SK-N-SH treated with all-trans-retinoic acid at 6 μM for 48 hours (cell line): ENCODE results near the gene DNAH11.

ENCODE experiments used
- ATAC-seq: fragments of 200-7000 bp; cut with Tn5 transposase; 3 replicates; pipeline ENCODE4 v1.9.1; 2020; ENCODE audit warnings: mild to moderate bottlenecking, moderate library complexity
- ARNTL ChIP-seq: fragments of 450-650 bp; formaldehyde crosslinking; IDR thresholded peaks from 2 replicates; pipeline ENCODE4 v1.5.0; 2020; ENCODE audit warnings: low read depth, mild to moderate bottlenecking, moderate library complexity, borderline replicate concordance
- BACH2 ChIP-seq: fragments of 250-450 bp; sonication (Bioruptor Pico); IDR thresholded peaks from 2 replicates; pipeline ENCODE4 v1.9.0; 2021; ENCODE audit warnings: mild to moderate bottlenecking, borderline replicate concordance
- CSDC2 ChIP-seq: fragments of 250-450 bp; sonication (Bioruptor Pico); IDR thresholded peaks from 2 replicates; pipeline ENCODE4 v1.5.0; 2020; ENCODE audit warnings: mild to moderate bottlenecking, moderate library complexity
- ESRRG ChIP-seq: fragments of 250-450 bp; sonication (Bioruptor Pico); IDR thresholded peaks from 2 replicates; pipeline ENCODE4 v1.6.1; 2021; ENCODE audit warnings: mild to moderate bottlenecking
- GLIS3 ChIP-seq: fragments of 250-450 bp; sonication (Bioruptor Pico); IDR thresholded peaks from 2 replicates; pipeline ENCODE4 v1.5.0; 2020; ENCODE audit warnings: mild to moderate bottlenecking, moderate library complexity
- ISL1 ChIP-seq: fragments of 250-450 bp; sonication (Bioruptor Pico); IDR thresholded peaks from 2 replicates; pipeline ENCODE4 v2.1.2; 2022; ENCODE audit warnings: mild to moderate bottlenecking, moderate library complexity
- OSR1 ChIP-seq: fragments of 250-450 bp; sonication (Bioruptor Pico); IDR thresholded peaks from 2 replicates; pipeline ENCODE4 v1.8.0; 2022; ENCODE audit warnings: moderate library complexity, mild to moderate bottlenecking, inconsistent platforms
- PPARA ChIP-seq: fragments of 250-450 bp; sonication (Bioruptor Pico); IDR thresholded peaks from 2 replicates; pipeline ENCODE4 v1.5.0; 2020; ENCODE audit warnings: mild to moderate bottlenecking, borderline replicate concordance
- RARB ChIP-seq: fragments of 250-450 bp; sonication (Bioruptor Pico); IDR thresholded peaks from 2 replicates; pipeline ENCODE4 v1.8.0; 2021; ENCODE audit warnings: mild to moderate bottlenecking, moderate library complexity
- TCF4 ChIP-seq: fragments of 250-450 bp; sonication (Bioruptor Pico); IDR thresholded peaks from 2 replicates; pipeline ENCODE4 v1.8.0; 2021; ENCODE audit warnings: mild to moderate bottlenecking, moderate library complexity, borderline replicate concordance
- TOX ChIP-seq: fragments of 250-450 bp; sonication (Bioruptor Pico); IDR thresholded peaks from 2 replicates; pipeline ENCODE4 v1.8.0; 2021; ENCODE audit warnings: mild to moderate bottlenecking, moderate library complexity, borderline replicate concordance
- ZC3H10 ChIP-seq: fragments of 250-450 bp; sonication (Bioruptor Pico); IDR thresholded peaks from 2 replicates; pipeline ENCODE4 v1.5.1; 2021; ENCODE audit warnings: mild to moderate bottlenecking, moderate library complexity
- ZFP3 ChIP-seq: fragments of 250-450 bp; sonication (Bioruptor Pico); IDR thresholded peaks from 2 replicates; pipeline ENCODE4 v1.5.0; 2020; ENCODE audit warnings: mild to moderate bottlenecking, moderate library complexity
- ZFP30 ChIP-seq: fragments of 450-650 bp; formaldehyde crosslinking; IDR thresholded peaks from 2 replicates; pipeline ENCODE4 v1.5.0; 2022; ENCODE audit warnings: mild to moderate bottlenecking, moderate library complexity
- ZNF565 ChIP-seq: fragments of 450-650 bp; formaldehyde crosslinking; conservative IDR thresholded peaks from 2 replicates; pipeline ENCODE4 v1.5.0; 2020; ENCODE audit warnings: low read depth, mild to moderate bottlenecking, moderate library complexity
- ZNF70 ChIP-seq: fragments of 450-650 bp; formaldehyde crosslinking; IDR thresholded peaks from 2 replicates; pipeline ENCODE4 v1.5.0; 2020; ENCODE audit warnings: mild to moderate bottlenecking, moderate library complexity
- ZNF8 ChIP-seq: fragments of 450-650 bp; formaldehyde crosslinking; IDR thresholded peaks from 2 replicates; pipeline ENCODE4 v1.5.0; 2020; ENCODE audit warnings: mild to moderate bottlenecking, moderate library complexity
- TF ChIP-seq, protein P1 (sequence below): fragments of 250-450 bp; sonication (Bioruptor Pico); IDR thresholded peaks from 2 replicates; pipeline ENCODE4 v1.5.1; 2020; ENCODE audit warnings: low read depth, mild to moderate bottlenecking, moderate library complexity
- TF ChIP-seq, protein P2 (sequence below): fragments of 250-450 bp; sonication (Bioruptor Pico); IDR thresholded peaks from 2 replicates; pipeline ENCODE4 v1.5.1; 2021; ENCODE audit warnings: mild to moderate bottlenecking, moderate library complexity
- TF ChIP-seq, protein P3 (sequence below): fragments of 250-450 bp; sonication (Bioruptor Pico); IDR thresholded peaks from 2 replicates; pipeline ENCODE4 v1.5.0; 2020; ENCODE audit warnings: mild to moderate bottlenecking, moderate library complexity
- TF ChIP-seq, protein P4 (sequence below): fragments of 250-450 bp; sonication (Bioruptor Pico); IDR thresholded peaks from 2 replicates; pipeline ENCODE4 v1.8.0; 2020; ENCODE audit warnings: mild to moderate bottlenecking, moderate library complexity, borderline replicate concordance

The DNAH11 gene

DNA sequence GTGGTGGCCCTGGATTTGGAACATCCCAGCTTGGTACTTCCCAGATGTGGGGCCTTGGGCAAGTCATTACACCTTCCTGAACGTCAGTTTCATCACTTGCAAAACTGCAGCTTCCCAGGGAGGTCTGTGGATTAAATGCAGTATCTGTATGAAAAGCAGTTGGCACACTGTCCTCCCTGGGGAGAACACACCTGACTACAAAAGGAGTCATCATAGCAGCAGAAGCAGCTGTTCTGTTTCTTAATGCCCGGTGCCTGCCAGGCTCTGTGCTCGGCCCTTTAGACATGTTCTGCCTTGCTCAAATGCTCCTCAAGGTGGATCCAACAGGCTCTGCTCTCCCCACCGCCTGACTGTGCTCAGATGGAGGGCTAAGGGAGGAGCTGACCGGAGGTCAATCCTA lies 371.8 kb downstream of the DNAH11 start:
- no peak for ATAC-seq
- TF ChIP-seq, protein P1, sequence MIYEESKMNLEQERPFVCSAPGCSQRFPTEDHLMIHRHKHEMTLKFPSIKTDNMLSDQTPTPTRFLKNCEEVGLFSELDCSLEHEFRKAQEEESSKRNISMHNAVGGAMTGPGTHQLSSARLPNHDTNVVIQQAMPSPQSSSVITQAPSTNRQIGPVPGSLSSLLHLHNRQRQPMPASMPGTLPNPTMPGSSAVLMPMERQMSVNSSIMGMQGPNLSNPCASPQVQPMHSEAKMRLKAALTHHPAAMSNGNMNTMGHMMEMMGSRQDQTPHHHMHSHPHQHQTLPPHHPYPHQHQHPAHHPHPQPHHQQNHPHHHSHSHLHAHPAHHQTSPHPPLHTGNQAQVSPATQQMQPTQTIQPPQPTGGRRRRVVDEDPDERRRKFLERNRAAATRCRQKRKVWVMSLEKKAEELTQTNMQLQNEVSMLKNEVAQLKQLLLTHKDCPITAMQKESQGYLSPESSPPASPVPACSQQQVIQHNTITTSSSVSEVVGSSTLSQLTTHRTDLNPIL (CRISPR knock-in tag), result no peak
- TF ChIP-seq ZFP3 (no peak), ZNF8 (CRISPR knock-in tag) (no peak)
- TF ChIP-seq, protein P2, sequence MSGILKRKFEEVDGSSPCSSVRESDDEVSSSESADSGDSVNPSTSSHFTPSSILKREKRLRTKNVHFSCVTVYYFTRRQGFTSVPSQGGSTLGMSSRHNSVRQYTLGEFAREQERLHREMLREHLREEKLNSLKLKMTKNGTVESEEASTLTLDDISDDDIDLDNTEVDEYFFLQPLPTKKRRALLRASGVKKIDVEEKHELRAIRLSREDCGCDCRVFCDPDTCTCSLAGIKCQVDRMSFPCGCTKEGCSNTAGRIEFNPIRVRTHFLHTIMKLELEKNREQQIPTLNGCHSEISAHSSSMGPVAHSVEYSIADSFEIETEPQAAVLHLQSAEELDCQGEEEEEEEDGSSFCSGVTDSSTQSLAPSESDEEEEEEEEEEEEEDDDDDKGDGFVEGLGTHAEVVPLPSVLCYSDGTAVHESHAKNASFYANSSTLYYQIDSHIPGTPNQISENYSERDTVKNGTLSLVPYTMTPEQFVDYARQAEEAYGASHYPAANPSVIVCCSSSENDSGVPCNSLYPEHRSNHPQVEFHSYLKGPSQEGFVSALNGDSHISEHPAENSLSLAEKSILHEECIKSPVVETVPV, result no peak

DNA sequence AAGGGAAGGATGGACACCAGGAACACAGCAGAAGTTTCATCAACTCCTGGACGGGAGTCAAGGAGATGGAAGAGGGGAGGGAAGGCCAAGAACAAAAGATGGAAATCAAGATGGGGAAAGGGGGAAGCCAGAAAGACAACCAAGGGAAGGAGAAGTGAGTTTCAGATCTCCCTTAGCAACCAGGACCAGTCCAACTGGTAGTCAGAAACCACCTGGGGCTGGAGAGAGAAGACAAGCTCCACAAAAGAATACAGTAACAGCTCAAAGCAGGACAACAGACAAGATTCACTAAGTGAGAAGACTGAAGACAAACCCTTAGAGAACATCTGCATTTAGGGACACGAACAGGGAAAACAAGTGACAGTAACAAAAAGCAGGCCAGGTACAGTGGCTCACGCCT lies 372.3 kb downstream of the DNAH11 start:
- TF ChIP-seq BACH2 (CRISPR knock-in tag) (no peak), ESRRG (no peak), ZFP3 (no peak)
- no peak for ATAC-seq

DNA sequence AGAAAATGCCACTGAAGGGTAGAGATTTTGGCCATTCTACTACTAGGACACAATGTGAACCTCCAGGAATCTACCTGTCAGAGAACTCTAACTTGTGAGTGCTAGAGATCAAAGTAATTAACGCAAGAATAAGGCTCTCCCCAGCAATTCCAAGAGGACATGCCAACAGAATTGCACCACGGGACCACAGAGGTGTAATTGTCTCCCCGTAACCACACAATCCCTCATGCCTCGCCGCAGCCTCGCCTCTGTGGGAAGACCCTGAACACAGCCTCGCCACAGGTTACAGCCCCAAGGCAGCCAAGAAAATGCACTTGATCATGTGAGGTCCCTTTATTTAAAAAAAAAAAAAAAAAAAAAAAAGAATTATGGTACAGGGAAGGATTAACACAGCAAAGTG lies 373.3 kb downstream of the DNAH11 start:
- no peak for ATAC-seq
- TF ChIP-seq ZNF70 (CRISPR knock-in tag), result no peak
- TF ChIP-seq ZFP3, result no peak
- TF ChIP-seq ISL1 (CRISPR knock-in tag), result no peak
- no peak for TF ChIP-seq TCF4 (CRISPR knock-in tag)
- no peak for TF ChIP-seq ZC3H10 (CRISPR knock-in tag)
- TF ChIP-seq ZNF565 (CRISPR knock-in tag), result no peak
- TF ChIP-seq OSR1, result no peak
- no peak for TF ChIP-seq BACH2 (CRISPR knock-in tag)
- no peak for TF ChIP-seq GLIS3 (CRISPR knock-in tag)
- TF ChIP-seq, protein P3, sequence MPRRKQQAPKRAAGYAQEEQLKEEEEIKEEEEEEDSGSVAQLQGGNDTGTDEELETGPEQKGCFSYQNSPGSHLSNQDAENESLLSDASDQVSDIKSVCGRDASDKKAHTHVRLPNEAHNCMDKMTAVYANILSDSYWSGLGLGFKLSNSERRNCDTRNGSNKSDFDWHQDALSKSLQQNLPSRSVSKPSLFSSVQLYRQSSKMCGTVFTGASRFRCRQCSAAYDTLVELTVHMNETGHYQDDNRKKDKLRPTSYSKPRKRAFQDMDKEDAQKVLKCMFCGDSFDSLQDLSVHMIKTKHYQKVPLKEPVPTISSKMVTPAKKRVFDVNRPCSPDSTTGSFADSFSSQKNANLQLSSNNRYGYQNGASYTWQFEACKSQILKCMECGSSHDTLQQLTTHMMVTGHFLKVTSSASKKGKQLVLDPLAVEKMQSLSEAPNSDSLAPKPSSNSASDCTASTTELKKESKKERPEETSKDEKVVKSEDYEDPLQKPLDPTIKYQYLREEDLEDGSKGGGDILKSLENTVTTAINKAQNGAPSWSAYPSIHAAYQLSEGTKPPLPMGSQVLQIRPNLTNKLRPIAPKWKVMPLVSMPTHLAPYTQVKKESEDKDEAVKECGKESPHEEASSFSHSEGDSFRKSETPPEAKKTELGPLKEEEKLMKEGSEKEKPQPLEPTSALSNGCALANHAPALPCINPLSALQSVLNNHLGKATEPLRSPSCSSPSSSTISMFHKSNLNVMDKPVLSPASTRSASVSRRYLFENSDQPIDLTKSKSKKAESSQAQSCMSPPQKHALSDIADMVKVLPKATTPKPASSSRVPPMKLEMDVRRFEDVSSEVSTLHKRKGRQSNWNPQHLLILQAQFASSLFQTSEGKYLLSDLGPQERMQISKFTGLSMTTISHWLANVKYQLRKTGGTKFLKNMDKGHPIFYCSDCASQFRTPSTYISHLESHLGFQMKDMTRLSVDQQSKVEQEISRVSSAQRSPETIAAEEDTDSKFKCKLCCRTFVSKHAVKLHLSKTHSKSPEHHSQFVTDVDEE (CRISPR knock-in tag), result no peak

DNA sequence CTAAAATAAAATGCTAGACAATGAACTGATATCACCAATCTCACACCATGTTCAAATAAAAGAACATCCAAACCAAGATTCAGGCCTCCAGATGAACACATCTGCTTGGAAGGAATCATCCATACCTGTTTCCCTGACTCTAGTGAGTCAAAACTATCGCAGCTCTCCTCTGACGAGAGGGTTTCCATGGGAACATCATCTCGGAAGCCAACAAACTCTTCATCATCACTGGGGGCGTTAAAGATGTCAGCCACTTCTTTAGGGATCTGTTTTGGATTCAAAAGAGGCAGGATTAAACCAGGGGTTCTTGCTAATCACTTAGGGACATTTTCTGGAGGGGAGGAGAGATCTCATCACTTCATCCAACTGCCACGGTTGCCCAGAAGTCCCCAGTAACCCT lies 373.8 kb downstream of the DNAH11 start:
- ATAC-seq, result no peak
- TF ChIP-seq, protein P3 (CRISPR knock-in tag), result no peak
- TF ChIP-seq ZFP30, result no peak
- no peak for TF ChIP-seq ZFP3
- TF ChIP-seq TCF4 (CRISPR knock-in tag), result no peak
- TF ChIP-seq ISL1 (CRISPR knock-in tag), result no peak
- TF ChIP-seq, protein P2, result no peak
- no peak for TF ChIP-seq BACH2 (CRISPR knock-in tag)
- TF ChIP-seq ZNF565 (CRISPR knock-in tag), result no peak
- no peak for TF ChIP-seq CSDC2 (CRISPR knock-in tag)
- TF ChIP-seq OSR1, result no peak
- TF ChIP-seq ARNTL, result no peak

DNA sequence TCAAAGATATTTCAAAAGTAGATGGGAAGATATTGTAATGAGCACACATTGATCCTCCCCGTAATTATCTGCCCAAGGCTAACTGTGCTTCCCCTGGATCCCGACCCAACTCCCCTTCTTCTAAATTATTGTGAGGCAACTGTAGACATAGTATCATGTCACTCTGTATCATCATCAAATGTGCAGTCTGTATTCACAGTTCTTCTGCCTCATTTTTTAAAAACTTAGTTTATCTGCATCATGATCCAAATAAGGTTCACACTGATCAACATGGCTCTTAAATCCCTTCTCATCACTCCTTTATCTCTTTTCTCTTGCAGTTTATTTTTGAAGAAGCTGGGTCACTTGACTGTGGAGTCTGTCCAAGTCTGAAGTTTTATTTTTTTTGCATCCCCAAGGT lies 375.4 kb downstream of the DNAH11 start:
- ATAC-seq, result no peak
- TF ChIP-seq ZFP30, result no peak
- no peak for TF ChIP-seq OSR1
- no peak for TF ChIP-seq TOX (CRISPR knock-in tag)
- no peak for TF ChIP-seq ZNF70 (CRISPR knock-in tag)
- no peak for TF ChIP-seq ISL1 (CRISPR knock-in tag)
- TF ChIP-seq, protein P4, sequence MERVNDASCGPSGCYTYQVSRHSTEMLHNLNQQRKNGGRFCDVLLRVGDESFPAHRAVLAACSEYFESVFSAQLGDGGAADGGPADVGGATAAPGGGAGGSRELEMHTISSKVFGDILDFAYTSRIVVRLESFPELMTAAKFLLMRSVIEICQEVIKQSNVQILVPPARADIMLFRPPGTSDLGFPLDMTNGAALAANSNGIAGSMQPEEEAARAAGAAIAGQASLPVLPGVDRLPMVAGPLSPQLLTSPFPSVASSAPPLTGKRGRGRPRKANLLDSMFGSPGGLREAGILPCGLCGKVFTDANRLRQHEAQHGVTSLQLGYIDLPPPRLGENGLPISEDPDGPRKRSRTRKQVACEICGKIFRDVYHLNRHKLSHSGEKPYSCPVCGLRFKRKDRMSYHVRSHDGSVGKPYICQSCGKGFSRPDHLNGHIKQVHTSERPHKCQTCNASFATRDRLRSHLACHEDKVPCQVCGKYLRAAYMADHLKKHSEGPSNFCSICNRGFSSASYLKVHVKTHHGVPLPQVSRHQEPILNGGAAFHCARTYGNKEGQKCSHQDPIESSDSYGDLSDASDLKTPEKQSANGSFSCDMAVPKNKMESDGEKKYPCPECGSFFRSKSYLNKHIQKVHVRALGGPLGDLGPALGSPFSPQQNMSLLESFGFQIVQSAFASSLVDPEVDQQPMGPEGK (CRISPR knock-in tag), result no peak
- no peak for TF ChIP-seq ZFP3
- TF ChIP-seq GLIS3 (CRISPR knock-in tag), result no peak
- no peak for TF ChIP-seq ZNF565 (CRISPR knock-in tag)
- TF ChIP-seq ARNTL, result no peak
- TF ChIP-seq CSDC2 (CRISPR knock-in tag), result no peak
- TF ChIP-seq, protein P2, result no peak
- no peak for TF ChIP-seq RARB (CRISPR knock-in tag)
- TF ChIP-seq PPARA (CRISPR knock-in tag), result no peak
